HG02870 (cell line): Measurements from ENCODE around the gene CIBAR2.

Experiments
- ATAC-seq: cut with Tn5 transposase; IDR thresholded peaks from one replicate; pipeline ENCODE4 v1.9.1; 2021; ENCODE audit warnings: mild to moderate bottlenecking, moderate library complexity; ENCODE audit not compliant: unreplicated experiment

The CIBAR2 gene

DNA sequence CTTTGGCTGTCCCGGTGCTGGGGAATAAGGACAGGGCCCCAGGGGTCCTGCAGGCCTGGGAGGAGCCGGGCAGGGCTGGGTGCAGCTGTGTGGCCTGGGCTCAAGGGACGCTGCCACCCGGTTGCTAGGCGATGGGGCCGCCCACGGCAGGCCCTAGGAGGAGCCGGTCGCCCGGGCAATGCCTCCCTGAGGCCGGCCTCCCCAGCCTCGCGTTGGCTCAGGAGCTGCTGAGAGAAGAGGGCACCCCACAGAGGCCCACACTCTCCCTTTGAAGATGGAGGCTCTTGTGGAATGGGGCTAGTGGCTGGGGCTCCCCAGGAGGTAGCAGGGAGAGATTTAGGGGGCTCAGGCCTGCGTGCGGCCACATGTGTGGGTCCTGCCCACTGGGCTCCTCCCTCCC, at the start of gene CIBAR2:
TSS of gene CIBAR2 (minus strand) at position 109 of the 400 bp plus-strand sequence. CDS start 120 bp downstream, outside the sequence.
- no peak for ATAC-seq

DNA sequence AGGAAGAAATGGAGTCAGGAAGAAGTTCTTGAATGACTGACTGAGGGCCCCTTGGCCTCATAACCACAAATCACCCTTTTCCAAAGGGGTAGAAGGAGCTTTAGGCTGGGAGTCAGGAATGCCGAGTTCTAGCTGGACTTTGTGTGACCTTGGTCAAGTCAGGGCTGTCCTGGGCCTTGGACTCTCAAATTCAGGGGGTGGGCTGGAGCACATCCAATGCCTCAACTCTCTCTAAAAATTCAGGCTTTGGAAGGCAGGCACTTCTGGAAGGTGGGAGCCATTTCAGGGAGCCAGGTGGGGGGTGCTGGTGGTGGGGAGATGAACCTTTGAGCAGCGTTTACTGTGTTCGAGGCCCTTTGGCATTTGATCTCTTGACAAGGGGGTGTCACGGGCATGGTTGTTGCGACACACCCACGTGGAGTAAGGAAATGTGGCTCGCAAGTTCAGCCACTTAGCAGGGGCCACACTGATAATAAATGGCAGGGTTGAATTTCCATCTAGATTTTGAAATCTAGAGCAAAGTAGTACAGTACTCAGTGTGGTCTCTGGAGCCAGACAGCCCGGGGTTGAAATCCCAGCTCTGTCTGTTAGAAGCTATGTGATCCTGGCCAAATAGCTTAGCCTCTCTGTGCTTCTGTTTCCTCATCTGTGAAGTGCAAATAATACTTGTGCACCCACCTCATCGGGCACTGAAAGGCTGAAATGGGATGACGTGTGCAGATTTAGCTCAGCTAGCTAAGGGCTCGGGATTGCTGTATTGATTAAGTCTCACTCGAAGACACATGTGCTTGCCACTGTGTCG, 47.1 kb upstream of the CIBAR2 start:
- ATAC-seq = no peak

- ATAC-seq = no peak
Observed at GRCh38 chr16:85158743-85159178, 46.5 kb upstream of the CIBAR2 start.

GRCh38 chr16:85157813-85158742, 45.8 kb upstream of the CIBAR2 start:
- no peak for ATAC-seq

- no peak for ATAC-seq
Observed at GRCh38 chr16:85157372-85157771, 45.1 kb upstream of the CIBAR2 start.

DNA sequence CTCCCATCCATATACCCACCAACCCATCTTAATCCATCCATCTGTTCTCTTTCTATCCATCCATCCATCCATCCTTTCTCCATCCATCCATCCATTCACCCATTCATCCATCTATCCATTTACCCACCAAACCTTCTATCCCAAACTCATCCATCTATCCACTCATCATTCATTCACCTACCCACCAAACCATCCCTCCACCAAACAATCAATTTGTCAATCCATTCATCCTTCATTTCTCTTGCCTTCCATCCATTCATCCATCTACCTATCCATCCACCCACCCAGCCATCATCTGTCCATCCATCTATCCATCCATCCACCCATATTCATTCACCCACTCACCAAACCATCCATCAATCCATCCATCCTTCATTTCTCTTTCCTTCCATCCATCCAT, 44.6 kb upstream of the CIBAR2 start:
- ATAC-seq = no peak

DNA sequence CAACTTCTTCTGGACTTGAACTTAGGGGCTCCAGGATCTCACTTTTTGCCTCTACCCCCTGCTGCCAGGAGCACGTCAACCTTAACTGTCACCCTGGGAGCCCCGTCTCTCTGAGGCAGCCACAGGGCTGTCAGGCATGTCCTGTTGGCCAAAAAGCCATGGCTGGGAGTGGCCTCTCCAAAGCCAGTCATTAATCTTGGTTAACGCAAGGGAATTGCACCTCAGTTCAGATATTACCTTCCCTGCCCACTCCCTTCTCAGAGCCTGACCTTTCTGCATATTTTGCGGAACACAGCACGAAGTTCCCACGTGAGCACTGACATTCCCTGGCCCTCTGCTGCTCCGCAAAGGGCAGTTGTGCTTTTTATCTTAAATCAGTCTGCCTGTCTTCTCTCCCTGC, 44.2 kb upstream of the CIBAR2 start:
- ATAC-seq = no peak

DNA sequence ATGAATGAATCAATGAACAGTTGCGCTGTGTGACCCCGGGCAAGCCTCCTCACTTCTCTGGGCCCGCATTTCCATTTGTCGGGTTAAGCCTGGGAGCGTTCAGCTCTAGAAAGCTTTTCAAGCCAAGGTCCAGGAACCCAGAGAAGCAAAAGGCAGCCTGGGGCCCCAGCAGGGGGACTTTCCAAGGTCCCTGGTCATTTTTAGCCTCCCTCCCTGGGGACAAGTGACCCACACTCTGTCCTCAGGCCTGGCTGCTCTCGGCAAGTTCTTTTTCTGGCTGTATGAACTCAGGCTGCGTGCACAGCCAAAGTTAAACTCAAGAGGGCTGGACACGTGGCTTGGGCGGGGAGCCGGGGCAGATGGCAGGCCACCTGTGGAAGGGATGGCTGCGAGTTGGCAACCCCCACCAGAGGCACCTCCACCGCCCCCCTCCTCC, 41.4 kb upstream of the CIBAR2 start:
- ATAC-seq = no peak

GRCh38 chr16:85153046-85153445, 40.8 kb upstream of the CIBAR2 start:
- ATAC-seq = no peak

DNA sequence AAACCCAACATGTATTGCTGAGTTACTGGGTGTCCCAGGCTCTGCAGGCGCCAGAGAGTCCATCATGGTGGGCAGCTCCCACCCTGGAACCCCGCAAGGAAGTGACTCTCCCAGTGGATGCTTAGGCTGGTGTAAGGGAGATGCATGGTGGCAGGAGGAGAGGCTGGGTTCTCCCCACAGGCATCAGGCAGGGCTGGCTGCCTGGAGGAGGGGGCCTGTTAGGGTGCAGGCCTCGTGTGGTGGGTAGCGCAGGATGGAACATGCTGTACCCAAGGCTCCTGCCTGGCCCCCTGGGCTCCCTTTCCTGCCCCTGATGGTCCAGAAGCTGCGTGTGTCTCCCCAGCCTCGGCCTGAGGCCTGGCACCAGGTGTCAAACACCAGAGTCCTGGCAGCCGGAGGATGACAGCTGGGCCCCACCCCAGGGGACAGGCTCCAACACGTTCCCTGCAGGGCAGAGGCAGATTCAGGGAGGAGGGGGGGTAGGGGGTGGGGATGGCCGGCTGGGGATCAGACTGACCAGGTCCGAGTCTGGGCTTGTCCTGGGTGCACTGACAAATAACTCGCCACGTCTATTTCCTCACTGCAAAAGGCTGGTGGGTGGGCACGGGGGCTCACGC, 40.2 kb upstream of the CIBAR2 start:
- no peak for ATAC-seq

GRCh38 chr16:85151603-85152413, 39.5 kb upstream of the CIBAR2 start:
- ATAC-seq = no peak

DNA sequence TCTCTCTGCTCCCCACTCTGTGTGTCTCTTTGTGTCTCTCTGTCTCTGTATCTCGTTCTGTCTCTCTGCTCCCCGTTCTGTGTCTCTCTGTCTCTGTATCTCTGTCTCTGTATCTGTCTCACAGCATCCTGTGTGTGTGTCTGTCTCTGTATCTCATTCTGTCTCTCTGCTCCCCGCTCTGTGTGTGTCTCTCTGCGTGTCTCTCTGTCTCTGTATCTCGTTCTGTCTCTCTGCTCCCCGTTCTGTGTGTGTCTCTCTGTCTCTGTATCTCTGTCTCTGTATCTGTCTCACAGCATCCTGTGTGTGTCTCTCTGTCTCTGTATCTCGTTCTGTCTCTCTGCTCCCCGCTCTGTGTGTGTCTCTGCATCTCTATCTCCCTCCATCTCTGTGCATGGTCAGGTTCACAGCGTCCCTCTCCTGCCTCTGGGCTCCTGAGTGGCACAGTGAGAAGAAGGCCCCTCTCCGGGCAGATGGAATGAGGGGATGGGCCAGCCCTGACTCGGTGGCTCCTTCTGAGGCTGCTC, 38.9 kb upstream of the CIBAR2 start:
- ATAC-seq = no peak

DNA sequence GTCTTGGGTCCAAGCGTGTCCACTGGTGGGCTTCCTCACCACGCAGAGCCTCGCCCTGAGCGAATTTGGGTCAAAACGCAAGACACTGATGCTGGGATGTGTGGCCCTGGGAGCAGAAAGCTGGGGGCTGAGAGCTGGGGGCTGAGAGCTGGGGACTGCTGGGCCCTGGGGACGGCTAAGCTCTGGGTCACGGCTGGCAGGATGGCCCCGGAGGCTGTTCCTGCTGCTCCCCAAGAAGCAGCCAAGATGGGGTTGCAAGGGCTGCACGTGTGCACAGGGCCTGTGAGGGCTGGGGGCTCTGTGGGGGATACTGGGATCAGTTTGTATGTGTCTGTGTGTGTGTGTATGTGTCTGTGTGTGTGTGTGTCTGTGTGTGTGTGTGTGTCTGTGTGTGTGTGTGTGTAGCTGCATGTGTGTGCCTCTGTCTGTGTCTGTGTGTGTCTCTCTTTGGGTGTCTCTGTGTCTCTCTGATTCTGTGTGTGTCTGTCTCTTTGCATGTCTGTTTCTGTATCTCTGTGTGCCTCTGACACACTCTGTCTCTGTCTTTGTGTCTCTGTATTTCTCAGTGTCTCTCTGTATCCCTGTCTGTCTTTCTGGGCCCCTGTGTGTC, 38.2 kb upstream of the CIBAR2 start:
- ATAC-seq = no peak

DNA sequence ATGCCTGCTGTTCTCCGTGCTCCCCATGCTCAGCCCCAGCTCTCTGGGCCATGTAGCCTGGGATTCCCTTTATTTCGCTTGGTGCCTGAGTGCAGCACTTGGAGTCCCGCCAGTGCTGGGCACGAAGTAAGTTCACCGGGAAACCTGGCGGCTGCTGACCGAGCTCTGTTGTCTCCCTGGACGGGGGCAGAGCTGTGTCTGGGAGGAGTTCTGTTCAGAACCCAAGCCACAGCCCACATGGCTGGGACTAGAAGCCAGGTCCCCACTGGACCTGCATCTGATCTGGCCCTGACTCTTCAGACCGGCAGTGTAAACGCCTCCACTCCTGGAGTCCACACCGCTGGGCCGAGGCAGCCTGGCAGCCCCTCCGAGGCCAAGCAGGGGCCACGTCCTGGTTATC, 37.5 kb upstream of the CIBAR2 start:
- no peak for ATAC-seq

- ATAC-seq = no peak
Observed at GRCh38 chr16:85148931-85149330, 36.7 kb upstream of the CIBAR2 start.

DNA sequence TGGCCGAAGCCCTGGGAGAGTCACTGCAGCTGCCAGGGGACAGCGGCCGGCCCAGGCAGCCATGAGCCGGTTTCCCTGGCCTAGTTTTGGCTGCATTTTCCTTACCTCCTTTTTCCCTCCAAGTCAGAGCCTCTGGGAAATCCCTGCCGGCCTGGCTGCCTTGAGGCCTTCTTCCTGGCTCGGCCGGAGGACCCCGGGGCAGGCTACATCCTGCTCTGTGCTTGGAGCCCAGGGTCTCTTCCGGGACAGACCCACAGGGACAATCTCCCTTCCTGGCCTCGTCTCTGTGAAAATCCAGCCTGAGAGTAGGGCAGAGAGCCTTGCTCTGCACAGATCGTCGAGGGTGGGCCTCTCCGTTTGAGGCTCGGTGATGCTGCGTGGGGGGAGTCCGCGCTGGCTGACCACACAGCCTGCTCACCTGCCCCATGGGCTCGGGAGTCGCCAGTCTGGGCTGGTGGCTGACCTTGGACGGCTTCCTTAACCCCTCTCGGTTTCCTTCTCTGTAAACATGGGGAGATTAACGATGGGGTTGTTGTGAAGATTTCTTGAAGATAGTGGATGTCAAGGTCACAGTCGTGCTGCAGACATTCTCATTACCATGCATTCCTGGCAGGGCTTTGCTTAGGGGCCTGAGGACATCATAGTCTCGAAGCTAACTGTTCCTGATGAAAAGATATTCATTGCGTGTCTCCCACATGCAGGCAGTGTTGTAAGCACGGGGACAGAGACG, 34.8 kb upstream of the CIBAR2 start:
- no peak for ATAC-seq

DNA sequence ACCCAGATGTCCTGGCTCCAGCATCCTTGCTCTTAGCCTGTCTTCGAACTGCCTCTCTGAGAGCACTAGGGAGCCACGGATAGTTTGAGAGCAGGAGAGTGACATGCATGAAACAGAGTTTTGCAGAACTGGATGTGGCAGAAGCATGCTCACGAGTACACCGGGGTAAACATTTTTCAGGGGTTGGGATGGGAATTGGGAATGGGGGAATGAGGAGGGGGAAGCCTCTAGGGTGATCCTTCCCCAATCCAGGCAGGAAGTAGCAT, 34.2 kb upstream of the CIBAR2 start:
- no peak for ATAC-seq

DNA sequence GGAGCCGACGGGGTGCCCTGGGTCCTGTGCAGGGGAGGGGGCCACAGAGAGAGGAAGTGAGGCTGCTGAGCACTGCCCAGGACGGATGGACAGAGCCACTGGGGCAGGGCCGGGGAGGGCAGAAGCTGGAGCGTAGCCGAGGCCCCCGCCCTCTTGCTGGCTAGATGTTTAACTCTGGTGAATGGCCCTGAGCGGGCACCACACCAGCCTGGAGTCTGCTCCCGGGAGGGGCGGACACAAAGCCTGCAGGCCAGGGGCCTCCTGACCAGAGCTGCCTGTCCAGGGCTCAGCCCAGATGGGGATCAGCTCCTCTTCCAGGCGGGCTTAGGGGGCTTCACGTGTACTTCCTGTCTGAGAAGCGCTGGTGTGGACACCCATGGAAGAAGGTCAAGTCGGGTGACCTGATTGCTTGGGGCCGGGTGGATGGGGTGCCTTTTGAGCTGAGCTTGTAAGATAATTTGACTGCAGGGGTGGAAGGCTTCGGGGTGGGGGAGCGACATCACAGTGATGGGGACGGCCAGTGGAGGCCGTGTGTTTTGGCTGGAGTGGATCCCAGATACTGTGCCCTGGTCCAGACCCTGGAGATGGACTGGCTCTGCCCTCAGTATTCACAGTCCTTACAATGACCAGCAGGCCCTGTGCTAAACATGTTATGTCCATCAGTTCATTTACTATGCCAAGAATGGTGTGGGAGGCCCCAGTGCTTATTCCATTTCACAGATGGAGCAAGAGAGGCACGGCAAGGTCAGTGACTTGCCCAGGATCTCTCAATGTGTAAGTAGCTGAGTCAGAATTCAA, 33.7 kb upstream of the CIBAR2 start:
- ATAC-seq = no peak

DNA sequence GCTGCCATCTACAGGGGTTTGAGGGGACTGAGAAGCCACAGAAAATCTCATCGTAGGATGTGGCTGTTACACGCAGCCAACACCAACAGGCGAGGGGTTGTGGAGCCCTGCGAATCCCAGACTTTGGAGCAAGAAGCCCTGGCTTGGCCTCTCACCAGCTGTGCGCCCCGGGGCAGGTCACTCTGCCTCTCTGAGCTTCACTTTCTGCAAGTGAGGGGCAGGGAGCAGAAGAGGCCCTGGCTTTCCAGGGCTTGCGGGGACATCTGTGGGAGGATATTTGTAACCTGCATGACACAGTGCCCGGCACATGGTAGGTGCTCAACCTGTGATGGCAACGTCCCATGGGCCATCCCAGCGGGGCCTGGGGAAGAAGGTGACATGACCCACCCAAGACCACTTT, 32.9 kb upstream of the CIBAR2 start:
- ATAC-seq = no peak
